ENCODE results near the gene SDK1. TPM values are rescaled to one million over a fixed set of nuclear protein-coding genes. Genes with fewer than 3 reads are reported as not detected.

SDK1 gene
- total RNA-seq, 2 experiments from 2014 or later: 0.19 to 0.36 TPM

- no TSS peak for BruUV-seq (replicated peaks)
These were observed 409.1 kb downstream of the SDK1 start for GRCh38 chr7:3710122-3710521.

GRCh38 chr7:3710531-3710930 is 409.5 kb downstream of the SDK1 start:
- no TSS peak for BruUV-seq (replicated peaks)
- H3K9me3 ChIP-seq (ENCODE audit: low read length): no peaks in the 10 kb centered on the region

More at GRCh38 chr7:3710122-3710521, 409.1 kb downstream of the SDK1 start:
- no peaks in the 10 kb centered on the region for H3K36me3 ChIP-seq (ENCODE audit: insufficient read depth, low read length)
- intact Hi-C loops (cut with micrococcal nuclease; ENCODE audit: unreplicated experiment): no loop called here
- ChIA-PET CTCF (ENCODE audit: unreplicated experiment) (no interaction called here), POLR2A (no interaction called here)
- no peak overlapping the region for H3K27ac ChIP-seq (ENCODE audit: low read depth, low read length, poor library complexity, severe bottlenecking)
- H3K4me1 ChIP-seq (ENCODE audit: insufficient read depth, low read length, poor library complexity, severe bottlenecking): no peaks in the 10 kb centered on the region
- no peak overlapping the region for H3K4me2 ChIP-seq (ENCODE audit: low read length)
- TF ChIP-seq EZH2phosphoT487 (IDR thresholded peaks at IDR 0.05; ENCODE audit: borderline replicate concordance, low read depth, low read length) (no peak), CTCF (conservative IDR thresholded peaks at IDR 0.05; ENCODE audit: low read length) (no peak)
- no peak overlapping the region for H2AFZ ChIP-seq (ENCODE audit: low read length)
- no peak overlapping the region for H3K4me3 ChIP-seq (ENCODE audit: low read depth, low read length, poor library complexity, severe bottlenecking)
- DNase-seq (ENCODE audit: low spot score): no peak
- H3K9me2 ChIP-seq (ENCODE audit: insufficient read depth, low read length): no peaks in the 10 kb centered on the region
- H4K20me1 ChIP-seq (ENCODE audit: insufficient read depth, low read length): no peaks in the 10 kb centered on the region
- H3K9me3 ChIP-seq (ENCODE audit: low read length): no peaks in the 10 kb centered on the region
- H3K79me2 ChIP-seq (ENCODE audit: insufficient read depth, low read depth, low read length): no peaks in the 10 kb centered on the region

GRCh38 chr7:3712841-3713240 is 411.8 kb downstream of the SDK1 start:
- DNase-seq (ENCODE audit: low spot score): no peak
- no TSS peak for BruUV-seq (replicated peaks)
- Histone ChIP-seq H3K4me3 (ENCODE audit: low read depth, low read length, poor library complexity, severe bottlenecking) (no peak overlapping the region), H3K27ac (ENCODE audit: low read depth, low read length, poor library complexity, severe bottlenecking) (no peak overlapping the region), H4K20me1 (ENCODE audit: insufficient read depth, low read length) (no peaks in the 10 kb centered on the region), H3K9me3 (ENCODE audit: low read length) (no peaks in the 10 kb centered on the region), H3K4me1 (ENCODE audit: insufficient read depth, low read length, poor library complexity, severe bottlenecking) (no peaks in the 10 kb centered on the region), H3K4me2 (ENCODE audit: low read length) (no peak overlapping the region), H3K9me2 (ENCODE audit: insufficient read depth, low read length) (no peaks in the 10 kb centered on the region), H2AFZ (ENCODE audit: low read length) (no peak overlapping the region), H3K79me2 (ENCODE audit: insufficient read depth, low read depth, low read length) (no peaks in the 10 kb centered on the region), H3K36me3 (ENCODE audit: insufficient read depth, low read length) (no peaks in the 10 kb centered on the region)
- TF ChIP-seq CTCF (conservative IDR thresholded peaks at IDR 0.05; ENCODE audit: low read length) (no peak), EZH2phosphoT487 (IDR thresholded peaks at IDR 0.05; ENCODE audit: borderline replicate concordance, low read depth, low read length) (no peak)
- intact Hi-C loops (cut with micrococcal nuclease; ENCODE audit: unreplicated experiment): no loop called here
- POLR2A ChIA-PET: no interaction called here
- CTCF ChIA-PET (ENCODE audit: unreplicated experiment): no interaction called here

More at GRCh38 chr7:3710531-3710930, 409.5 kb downstream of the SDK1 start:
- intact Hi-C loops (cut with micrococcal nuclease; ENCODE audit: unreplicated experiment): no loop called here
- H3K9me2 ChIP-seq (ENCODE audit: insufficient read depth, low read length): no peaks in the 10 kb centered on the region
- DNase-seq (ENCODE audit: low spot score): no peak
- no peaks in the 10 kb centered on the region for H3K79me2 ChIP-seq (ENCODE audit: insufficient read depth, low read depth, low read length)
- H3K4me3 ChIP-seq (ENCODE audit: low read depth, low read length, poor library complexity, severe bottlenecking): no peak overlapping the region
- no peak overlapping the region for H2AFZ ChIP-seq (ENCODE audit: low read length)
- no peak overlapping the region for H3K27ac ChIP-seq (ENCODE audit: low read depth, low read length, poor library complexity, severe bottlenecking)
- H3K4me1 ChIP-seq (ENCODE audit: insufficient read depth, low read length, poor library complexity, severe bottlenecking): no peaks in the 10 kb centered on the region
- no peak overlapping the region for H3K4me2 ChIP-seq (ENCODE audit: low read length)
- H3K36me3 ChIP-seq (ENCODE audit: insufficient read depth, low read length): no peaks in the 10 kb centered on the region
- TF ChIP-seq CTCF (conservative IDR thresholded peaks at IDR 0.05; ENCODE audit: low read length) (no peak), EZH2phosphoT487 (IDR thresholded peaks at IDR 0.05; ENCODE audit: borderline replicate concordance, low read depth, low read length) (no peak)
- POLR2A ChIA-PET: no interaction called here
- CTCF ChIA-PET (ENCODE audit: unreplicated experiment): no interaction called here
- H4K20me1 ChIP-seq (ENCODE audit: insufficient read depth, low read length): no peaks in the 10 kb centered on the region

All from OCI-LY7 (cell line).